ENCODE results near the gene PRIMA1.

DNA sequence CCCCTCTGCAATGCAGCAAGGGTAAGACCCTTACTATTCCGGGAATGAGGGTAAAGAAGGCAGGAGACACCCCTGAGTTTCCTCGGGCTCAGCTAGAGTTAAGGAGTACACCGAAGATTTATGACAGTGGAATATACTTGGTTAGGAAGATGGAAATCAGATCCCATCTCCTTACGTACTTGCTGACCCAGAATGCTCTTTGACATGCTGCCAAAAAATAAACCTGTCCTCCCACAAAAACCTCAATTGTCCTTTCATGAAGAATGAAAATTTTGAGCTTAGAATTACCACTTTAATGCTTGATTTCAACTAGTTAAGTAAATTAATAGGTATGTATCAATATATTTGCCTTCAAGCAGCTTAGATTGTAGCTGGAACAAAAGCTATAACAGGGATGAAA is 99.5 kb downstream of the PRIMA1 start:
- no peak for TF ChIP-seq POLR2AphosphoS5 (IDR thresholded peaks at IDR 0.05; ENCODE audit: low read depth, low read length)
- TF ChIP-seq, protein P1, sequence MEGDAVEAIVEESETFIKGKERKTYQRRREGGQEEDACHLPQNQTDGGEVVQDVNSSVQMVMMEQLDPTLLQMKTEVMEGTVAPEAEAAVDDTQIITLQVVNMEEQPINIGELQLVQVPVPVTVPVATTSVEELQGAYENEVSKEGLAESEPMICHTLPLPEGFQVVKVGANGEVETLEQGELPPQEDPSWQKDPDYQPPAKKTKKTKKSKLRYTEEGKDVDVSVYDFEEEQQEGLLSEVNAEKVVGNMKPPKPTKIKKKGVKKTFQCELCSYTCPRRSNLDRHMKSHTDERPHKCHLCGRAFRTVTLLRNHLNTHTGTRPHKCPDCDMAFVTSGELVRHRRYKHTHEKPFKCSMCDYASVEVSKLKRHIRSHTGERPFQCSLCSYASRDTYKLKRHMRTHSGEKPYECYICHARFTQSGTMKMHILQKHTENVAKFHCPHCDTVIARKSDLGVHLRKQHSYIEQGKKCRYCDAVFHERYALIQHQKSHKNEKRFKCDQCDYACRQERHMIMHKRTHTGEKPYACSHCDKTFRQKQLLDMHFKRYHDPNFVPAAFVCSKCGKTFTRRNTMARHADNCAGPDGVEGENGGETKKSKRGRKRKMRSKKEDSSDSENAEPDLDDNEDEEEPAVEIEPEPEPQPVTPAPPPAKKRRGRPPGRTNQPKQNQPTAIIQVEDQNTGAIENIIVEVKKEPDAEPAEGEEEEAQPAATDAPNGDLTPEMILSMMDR (IDR thresholded peaks at IDR 0.05) = no peak
- TF ChIP-seq, protein P2, sequence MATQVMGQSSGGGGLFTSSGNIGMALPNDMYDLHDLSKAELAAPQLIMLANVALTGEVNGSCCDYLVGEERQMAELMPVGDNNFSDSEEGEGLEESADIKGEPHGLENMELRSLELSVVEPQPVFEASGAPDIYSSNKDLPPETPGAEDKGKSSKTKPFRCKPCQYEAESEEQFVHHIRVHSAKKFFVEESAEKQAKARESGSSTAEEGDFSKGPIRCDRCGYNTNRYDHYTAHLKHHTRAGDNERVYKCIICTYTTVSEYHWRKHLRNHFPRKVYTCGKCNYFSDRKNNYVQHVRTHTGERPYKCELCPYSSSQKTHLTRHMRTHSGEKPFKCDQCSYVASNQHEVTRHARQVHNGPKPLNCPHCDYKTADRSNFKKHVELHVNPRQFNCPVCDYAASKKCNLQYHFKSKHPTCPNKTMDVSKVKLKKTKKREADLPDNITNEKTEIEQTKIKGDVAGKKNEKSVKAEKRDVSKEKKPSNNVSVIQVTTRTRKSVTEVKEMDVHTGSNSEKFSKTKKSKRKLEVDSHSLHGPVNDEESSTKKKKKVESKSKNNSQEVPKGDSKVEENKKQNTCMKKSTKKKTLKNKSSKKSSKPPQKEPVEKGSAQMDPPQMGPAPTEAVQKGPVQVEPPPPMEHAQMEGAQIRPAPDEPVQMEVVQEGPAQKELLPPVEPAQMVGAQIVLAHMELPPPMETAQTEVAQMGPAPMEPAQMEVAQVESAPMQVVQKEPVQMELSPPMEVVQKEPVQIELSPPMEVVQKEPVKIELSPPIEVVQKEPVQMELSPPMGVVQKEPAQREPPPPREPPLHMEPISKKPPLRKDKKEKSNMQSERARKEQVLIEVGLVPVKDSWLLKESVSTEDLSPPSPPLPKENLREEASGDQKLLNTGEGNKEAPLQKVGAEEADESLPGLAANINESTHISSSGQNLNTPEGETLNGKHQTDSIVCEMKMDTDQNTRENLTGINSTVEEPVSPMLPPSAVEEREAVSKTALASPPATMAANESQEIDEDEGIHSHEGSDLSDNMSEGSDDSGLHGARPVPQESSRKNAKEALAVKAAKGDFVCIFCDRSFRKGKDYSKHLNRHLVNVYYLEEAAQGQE (IDR thresholded peaks at IDR 0.05; ENCODE audit: insufficient read depth in 1 of 2, low read depth in 2 of 2, low read length in 1 of 2) = no peak

Data from Panc1 (cell line).